Stimulated activated CD8-positive, alpha-beta memory T cell treated with anti-CD3 and anti-CD28 coated beads, Interleukin-7, amount 100 ng/mL, for 48 hours (primary cell): ENCODE measurements around the gene SRGAP1.
"Not testable (repeated sequence)": the region's sequence is repeated elsewhere in the genome, so short reads cannot be mapped to it uniquely, and the experiment has no call there.

Source experiments
- DNase-seq, 2 donors: peaks; one replicate each; pipeline ENCODE4 v3.0.0-alpha.2; 2020; ENCODE audit warnings: low read depth in 1 of 2; ENCODE audit errors: extremely low read depth in 1 of 2

Gene SRGAP1

DNA sequence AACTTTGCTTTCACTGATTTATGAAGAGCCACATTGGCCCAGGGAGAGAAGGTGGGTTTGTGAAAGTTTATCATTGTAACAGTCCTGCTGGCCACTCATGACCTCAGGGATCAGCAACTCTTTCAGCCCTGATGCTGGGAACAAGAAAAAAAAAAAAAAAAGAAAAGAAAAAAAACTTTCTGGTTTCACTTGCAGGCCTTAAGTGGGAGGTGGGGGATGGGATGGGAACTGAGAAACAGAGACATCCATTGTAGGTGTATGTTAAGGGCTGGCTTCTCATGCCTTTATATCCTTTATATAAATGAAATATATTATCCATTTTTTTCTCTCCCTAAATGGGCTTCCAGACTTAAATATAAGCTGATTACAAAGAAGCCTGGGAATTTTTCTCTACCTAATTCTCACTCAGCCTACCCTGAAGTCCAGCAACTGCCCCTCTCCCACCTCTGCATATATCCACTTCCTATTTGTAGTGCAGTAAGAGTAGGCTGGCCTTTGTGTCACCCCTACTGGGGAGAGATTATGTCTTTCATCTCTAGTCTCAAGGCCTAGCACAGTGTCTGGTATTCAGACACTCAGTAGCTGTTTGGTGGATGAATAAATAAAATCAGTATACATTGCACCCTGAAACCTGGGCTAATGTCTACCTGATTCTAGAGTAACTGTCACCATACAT lies 190.5 kb downstream of the SRGAP1 start:
- no peak for DNase-seq

DNA sequence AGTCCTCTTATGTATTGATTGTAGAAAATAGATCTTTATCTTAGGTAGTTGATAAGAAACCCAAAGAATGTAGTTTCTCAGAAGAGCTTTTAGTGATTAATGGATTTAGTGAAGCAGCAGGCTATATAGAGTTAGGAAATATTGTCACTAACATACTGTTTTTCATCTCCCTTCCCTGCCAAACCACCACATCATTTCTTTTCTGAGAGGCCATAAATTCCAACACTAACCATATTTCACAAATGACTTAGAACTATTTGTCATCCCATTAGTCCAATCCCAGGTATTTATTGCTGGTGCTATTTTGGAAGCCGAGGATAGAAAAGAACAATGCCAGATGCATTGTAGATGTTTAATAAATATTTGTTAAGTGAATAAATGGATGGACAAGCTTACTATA lies 191.9 kb downstream of the SRGAP1 start:
- DNase-seq = no peak

GRCh38 chr12:64039281-64039871 lies 194.9 kb downstream of the SRGAP1 start:
- DNase-seq = no peak

GRCh38 chr12:64042911-64043310 lies 198.4 kb downstream of the SRGAP1 start:
- DNase-seq = no peak

- no peak for DNase-seq
These were observed 199.7 kb downstream of the SRGAP1 start for GRCh38 chr12:64044191-64044590.

- DNase-seq = no peak
These were observed 206.6 kb downstream of the SRGAP1 start for GRCh38 chr12:64051057-64051456.

- DNase-seq = no peak
These were observed 208.6 kb downstream of the SRGAP1 start for GRCh38 chr12:64053117-64053516.

- no peak for DNase-seq
These were observed 209.6 kb downstream of the SRGAP1 start for GRCh38 chr12:64054079-64054520.

GRCh38 chr12:64056741-64057140 lies 212.2 kb downstream of the SRGAP1 start:
- DNase-seq = no peak

- no peak for DNase-seq
These were observed 213.2 kb downstream of the SRGAP1 start for GRCh38 chr12:64057706-64058105.

DNA sequence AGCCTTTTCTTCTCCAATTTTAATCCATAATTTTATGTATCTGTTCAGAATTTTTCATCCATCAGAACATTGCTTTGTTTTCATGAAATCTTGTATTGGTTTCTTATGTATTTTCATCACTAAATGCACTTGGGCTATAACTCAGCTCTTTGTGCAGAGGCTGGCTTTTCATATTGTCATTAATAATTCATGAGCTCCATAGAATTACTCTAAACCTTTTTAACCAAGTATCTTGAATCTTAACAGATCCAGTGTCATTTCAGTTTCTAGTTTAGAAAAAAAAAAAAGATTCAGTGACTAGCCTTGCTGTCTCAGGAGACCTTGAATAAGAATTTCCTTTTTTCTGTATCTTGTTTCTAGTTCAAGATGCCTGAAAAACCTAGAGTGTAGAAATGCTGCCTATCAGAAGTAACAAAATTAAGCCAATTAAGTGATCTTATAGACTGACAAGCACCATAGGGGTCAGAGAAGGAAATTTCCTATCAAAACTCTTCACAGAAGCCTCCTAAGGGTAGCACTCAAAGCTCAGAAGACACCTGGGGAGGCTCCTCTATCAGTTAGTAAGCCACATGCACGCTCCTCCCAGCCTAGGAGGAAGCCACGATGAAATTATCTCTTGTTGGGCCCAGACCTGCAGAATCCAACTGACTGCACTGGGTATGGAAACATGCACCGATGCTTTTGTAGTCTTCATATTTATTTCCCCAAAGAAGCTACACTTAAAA lies 214.2 kb downstream of the SRGAP1 start:
- DNase-seq = no peak

GRCh38 chr12:64059685-64060084 lies 215.2 kb downstream of the SRGAP1 start:
- no peak for DNase-seq

DNA sequence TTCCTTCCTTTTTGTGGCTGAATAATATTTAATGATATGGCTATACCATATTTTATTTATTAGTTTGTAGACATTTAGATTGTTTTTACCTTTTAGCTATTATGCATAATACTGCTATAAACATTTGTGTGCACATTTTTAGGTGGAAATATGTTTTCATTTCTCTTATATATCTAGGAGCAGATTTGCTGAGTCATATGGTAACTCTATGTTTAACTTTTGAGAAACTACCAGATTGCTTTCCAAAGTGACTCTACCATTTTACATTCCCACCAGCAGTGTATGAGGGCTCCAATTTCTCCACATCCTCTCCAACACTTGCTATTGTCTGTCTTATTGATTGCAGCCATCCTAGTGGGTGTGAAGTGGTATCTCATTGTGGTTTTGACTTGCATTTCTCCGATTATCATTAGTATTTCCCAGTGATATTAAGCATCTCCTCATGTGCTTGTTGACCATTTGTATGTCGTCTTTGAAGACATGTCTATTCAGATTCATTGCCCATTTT lies 217.4 kb downstream of the SRGAP1 start:
- DNase-seq = no peak

- no peak for DNase-seq
These were observed 218.6 kb downstream of the SRGAP1 start for GRCh38 chr12:64063121-64063520.

DNA sequence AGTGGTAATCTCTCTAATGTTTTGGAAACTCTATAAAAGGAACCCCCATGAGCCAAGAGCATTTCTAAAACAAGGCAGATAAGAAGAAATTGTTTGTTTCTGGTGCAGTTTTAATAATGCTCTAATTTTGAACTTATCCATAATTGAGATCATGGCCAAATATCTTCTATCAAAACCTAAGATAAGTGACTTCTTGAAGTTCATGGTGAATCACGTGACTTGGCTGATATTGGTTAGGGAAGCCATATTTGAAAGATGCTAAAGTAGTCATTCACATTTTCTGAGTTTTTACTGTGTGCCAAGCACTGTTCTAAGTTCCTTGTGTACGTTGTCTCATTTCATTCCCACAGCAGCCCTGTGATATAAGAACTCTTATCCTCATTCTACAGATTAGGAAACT lies 219.7 kb downstream of the SRGAP1 start:
- no peak for DNase-seq

- DNase-seq = no peak
These were observed 220.2 kb downstream of the SRGAP1 start for GRCh38 chr12:64064706-64065105.

- DNase-seq = no peak
These were observed 221.5 kb downstream of the SRGAP1 start for GRCh38 chr12:64065881-64066451.

DNA sequence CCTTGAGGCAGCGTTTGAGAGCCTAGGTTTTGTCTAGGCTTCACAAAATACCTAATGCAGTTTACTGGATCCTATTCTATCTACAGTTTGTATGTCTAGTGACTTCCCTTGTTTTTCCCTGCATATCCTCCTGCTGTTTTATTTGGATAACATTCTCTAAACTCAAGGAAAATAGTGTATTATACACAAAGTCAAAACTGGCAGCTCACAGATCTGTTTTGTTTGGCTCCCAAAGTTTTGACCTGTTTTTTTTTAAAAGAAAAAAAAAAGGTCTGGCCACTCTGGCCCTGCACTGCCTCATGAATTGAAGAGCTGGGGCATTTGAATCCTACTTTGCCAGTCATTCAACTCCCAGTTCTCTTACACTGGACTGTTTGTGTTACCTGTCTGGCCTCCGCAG lies 222.3 kb downstream of the SRGAP1 start:
- no peak for DNase-seq

- DNase-seq = no peak
These were observed 226.0 kb downstream of the SRGAP1 start for GRCh38 chr12:64070454-64070853.

GRCh38 chr12:64072916-64073575 lies 228.5 kb downstream of the SRGAP1 start:
- DNase-seq = no peak

- not testable (repeated sequence) for DNase-seq
These were observed 232.1 kb downstream of the SRGAP1 start for GRCh38 chr12:64076565-64076964.
